COR-L47 (cell line): ENCODE results near the gene EPHB4.

ENCODE experiments used
- DNase-seq: peaks from one replicate; lab custom pipeline; 2025; lab: John Stamatoyannopoulos, UW

The EPHB4 gene

GRCh38 chr7:100854146-100854895, 27.0 kb upstream of the EPHB4 start:
- DNase-seq, result no peak

- DNase-seq, result peak; percentile 85
Measured at GRCh38 chr7:100852048-100852872, 24.9 kb upstream of the EPHB4 start, which contains the start of gene SLC12A9. Gene SLC12A9, plus strand, starts transcription at chr7:100852713. Its CDS starts 1,485 bp downstream, at chr7:100854198.

GRCh38 chr7:100847360-100847759, 20.0 kb upstream of the EPHB4 start:
- DNase-seq, result no peak

- DNase-seq, result no peak
Measured at GRCh38 chr7:100840470-100841100, 13.3 kb upstream of the EPHB4 start.

GRCh38 chr7:100839361-100839760, 12.0 kb upstream of the EPHB4 start:
- DNase-seq, result no peak

- peak; percentile 73 for DNase-seq
Measured at GRCh38 chr7:100837099-100837836, 9.9 kb upstream of the EPHB4 start.

- DNase-seq, result no peak
Measured at GRCh38 chr7:100836812-100837098, 9.4 kb upstream of the EPHB4 start.

GRCh38 chr7:100835903-100836811, 8.8 kb upstream of the EPHB4 start:
- peak; percentile 15 for DNase-seq

- no peak for DNase-seq
Measured at GRCh38 chr7:100832281-100832633, 4.9 kb upstream of the EPHB4 start.

GRCh38 chr7:100830396-100830795, 3.1 kb upstream of the EPHB4 start:
- no peak for DNase-seq

- no peak for DNase-seq
Measured at GRCh38 chr7:100829150-100829716, 1.9 kb upstream of the EPHB4 start.

- no peak for DNase-seq
Measured at GRCh38 chr7:100826514-100827329, 601 bp downstream of the EPHB4 start.

- no peak for DNase-seq
Measured at GRCh38 chr7:100825751-100826513, 1.4 kb downstream of the EPHB4 start.

- no peak for DNase-seq
Measured at GRCh38 chr7:100825215-100825671, 2.1 kb downstream of the EPHB4 start.

GRCh38 chr7:100824499-100825214, 2.7 kb downstream of the EPHB4 start:
- DNase-seq, result no peak

GRCh38 chr7:100823534-100823933, 3.8 kb downstream of the EPHB4 start:
- no peak for DNase-seq

- DNase-seq, result no peak
Measured at GRCh38 chr7:100823140-100823525, 4.2 kb downstream of the EPHB4 start.
